A549 (cell line): ENCODE data around the gene MPP2. TPM values are rescaled to one million over a fixed set of nuclear protein-coding genes. Genes with fewer than 3 reads are reported as not detected.

Source experiments
- ATAC-seq, 2 experiments: fragments of 200-7000 bp in 1 of 2; fragments of >200 bp in 1 of 2; cut with Nextera tagmentation in 1 of 2; cut with Tn5 transposase in 1 of 2; 3 replicates each; pipeline versions ENCODE4 v1.8.0 to v1.9.1; 2018 to 2020; ENCODE audit warnings: mild to moderate bottlenecking in 1 of 2, moderate library complexity in 1 of 2
- CTCF ChIA-PET: fragments of 300-600 bp; sonication (Branson Sonifier 250); formaldehyde crosslinking; extraction: SDS; loops from one replicate; lab custom pipeline; 2021; ENCODE audit warnings: antibody characterized with exemption, inconsistent platforms; lab: Yijun Ruan, JAX
- POLR2A ChIA-PET: fragments of 350-600 bp; formaldehyde crosslinking; extraction: SDS; loops from one replicate; lab custom pipeline; 2021; ENCODE audit warnings: antibody characterized with exemption, inconsistent platforms; lab: Yijun Ruan, JAX
- DNase-seq, 2 experiments: peaks; one replicate each; pipeline versions ENCODE4 v3.0.0 to v3.0.0-alpha.2; 2011 to 2016; ENCODE audit warnings: low read depth in 1 of 2, low spot score in 1 of 2
- FAIRE-seq: peaks from 2 replicates; lab custom pipeline; 2011; peaks lifted over from hg19 to GRCh38; lab: Jason Lieb, UNC
- H3K27ac ChIP-seq, 2 experiments: fragments of >200 bp; sonication (Bioruptor Twin); formaldehyde crosslinking; 3 replicates each; pipeline ENCODE4 v1.5.1; 2016 to 2017
- H3K4me1 ChIP-seq: fragments of >200 bp; sonication (Bioruptor Twin); formaldehyde crosslinking; 3 replicates; pipeline ENCODE4 v1.6.1; 2016
- H3K4me2 ChIP-seq: fragments of >200 bp; sonication (Bioruptor Twin); formaldehyde crosslinking; 3 replicates; pipeline ENCODE4 v1.6.1; 2016
- H3K4me3 ChIP-seq: fragments of >200 bp; sonication (Bioruptor Twin); formaldehyde crosslinking; 3 replicates; pipeline ENCODE4 v1.5.1; 2016
- H3K9me3 ChIP-seq: fragments of >200 bp; sonication (Bioruptor Twin); formaldehyde crosslinking; 3 replicates; pipeline ENCODE4 v1.6.1; 2016
- BCL3 ChIP-seq: fragments of >200 bp; sonication (Bioruptor Twin); formaldehyde crosslinking; IDR thresholded peaks from 3 replicates; pipeline ENCODE4 v1.6.1; 2016
- CEBPB ChIP-seq, 2 experiments: fragments of >200 bp in 1 of 2; sonication (Bioruptor Twin) in 1 of 2; formaldehyde crosslinking in 1 of 2; IDR thresholded peaks; 2 replicates each; pipeline ENCODE4 v1.6.1; 2012 to 2016
- CHD2 ChIP-seq: fragments of 150-350 bp; IDR thresholded peaks from 2 replicates; pipeline ENCODE4 v1.6.1; 2014; ENCODE audit warnings: low read length; ENCODE audit not compliant: partially characterized antibody
- EHF ChIP-seq: fragments of 250-450 bp; sonication (Bioruptor Pico); IDR thresholded peaks from 2 replicates; pipeline ENCODE4 v1.5.0; 2020; ENCODE audit warnings: mild to moderate bottlenecking
- ESRRA ChIP-seq: fragments of 150-350 bp; IDR thresholded peaks from 2 replicates; pipeline ENCODE4 v1.6.1; 2014; ENCODE audit warnings: mild to moderate bottlenecking, low read length, borderline replicate concordance
- FOSB ChIP-seq: fragments of 250-450 bp; sonication (Bioruptor Pico); IDR thresholded peaks from 2 replicates; pipeline ENCODE4 v1.5.0; 2020; ENCODE audit warnings: mild to moderate bottlenecking, moderate library complexity
- GATA3 ChIP-seq: IDR thresholded peaks from 2 replicates; pipeline ENCODE4 v1.6.1; 2012; ENCODE audit warnings: borderline replicate concordance
- HDAC2 ChIP-seq: fragments of 200-600 bp; sonication (generic); IDR thresholded peaks from 2 replicates; pipeline ENCODE4 v1.6.1; 2016
- HEYL ChIP-seq: fragments of 250-450 bp; sonication (Bioruptor Pico); IDR thresholded peaks from 2 replicates; pipeline ENCODE4 v1.8.0; 2021; ENCODE audit warnings: mild to moderate bottlenecking, moderate library complexity
- HMGXB4 ChIP-seq: fragments of 250-450 bp; sonication (Bioruptor Pico); IDR thresholded peaks from 2 replicates; pipeline ENCODE4 v1.5.0; 2021; ENCODE audit warnings: mild to moderate bottlenecking, moderate library complexity, borderline replicate concordance
- HOXA7 ChIP-seq: fragments of 250-450 bp; sonication (Bioruptor Pico); IDR thresholded peaks from 2 replicates; pipeline ENCODE4 v1.5.0; 2020; ENCODE audit warnings: mild to moderate bottlenecking, moderate library complexity
- HOXB5 ChIP-seq: fragments of 250-450 bp; sonication (Bioruptor Pico); IDR thresholded peaks from 2 replicates; pipeline ENCODE4 v1.5.0; 2020; ENCODE audit warnings: mild to moderate bottlenecking, moderate library complexity
- KDM5A ChIP-seq: fragments of 200-600 bp; sonication (generic); IDR thresholded peaks from 2 replicates; pipeline ENCODE4 v1.6.1; 2016; ENCODE audit warnings: antibody characterized with exemption, mild to moderate bottlenecking
- MAZ ChIP-seq: fragments of 150-350 bp; IDR thresholded peaks from 2 replicates; pipeline ENCODE4 v1.6.1; 2014; ENCODE audit warnings: antibody characterized with exemption, low read depth, low read length, borderline replicate concordance
- NPAS2 ChIP-seq: fragments of 250-450 bp; sonication (Bioruptor Pico); IDR thresholded peaks from 2 replicates; pipeline ENCODE4 v1.8.0; 2022; ENCODE audit warnings: mild to moderate bottlenecking, moderate library complexity, borderline replicate concordance
- PHF8 ChIP-seq: fragments of 200-600 bp; sonication (generic); IDR thresholded peaks from 2 replicates; pipeline ENCODE4 v1.6.1; 2016; ENCODE audit warnings: low read depth, mild to moderate bottlenecking, antibody characterized with exemption, moderate library complexity, borderline replicate concordance
- POLR2A ChIP-seq: IDR thresholded peaks from 2 replicates; pipeline ENCODE4 v1.6.1; 2012; ENCODE audit warnings: mild to moderate bottlenecking, low read length
- RAD21 ChIP-seq, 2 experiments: fragments of >200 bp in 1 of 2; sonication (Bioruptor Twin) in 1 of 2; formaldehyde crosslinking in 1 of 2; IDR thresholded peaks in 1 of 2; conservative IDR thresholded peaks in 1 of 2; 2 replicates in 1 of 2; 3 replicates in 1 of 2; pipeline ENCODE4 v1.6.1; 2012 to 2018; ENCODE audit warnings: inconsistent platforms in 1 of 2
- RARB ChIP-seq: fragments of 250-450 bp; sonication (Bioruptor Pico); IDR thresholded peaks from 2 replicates; pipeline ENCODE4 v1.8.0; 2021; ENCODE audit warnings: mild to moderate bottlenecking, moderate library complexity
- RFX5 ChIP-seq: fragments of 450-650 bp; IDR thresholded peaks from 2 replicates; pipeline ENCODE4 v1.7.1; 2014; ENCODE audit warnings: antibody characterized with exemption, mild to moderate bottlenecking, moderate library complexity
- TP53 ChIP-seq: fragments of 250-450 bp; sonication (Bioruptor Pico); IDR thresholded peaks from 2 replicates; pipeline ENCODE4 v1.5.0; 2021; ENCODE audit warnings: mild to moderate bottlenecking, moderate library complexity
- ZC3H11A ChIP-seq: fragments of 450-650 bp; IDR thresholded peaks from 2 replicates; pipeline ENCODE4 v1.6.1; 2014; ENCODE audit warnings: antibody characterized with exemption, mild to moderate bottlenecking
- ZFP36 ChIP-seq: fragments of 450-650 bp; IDR thresholded peaks from 2 replicates; pipeline ENCODE4 v1.6.1; 2014; ENCODE audit warnings: borderline replicate concordance; ENCODE audit not compliant: partially characterized antibody
- ZNF302 ChIP-seq: fragments of 250-450 bp; sonication (Bioruptor Pico); IDR thresholded peaks from 2 replicates; pipeline ENCODE4 v1.9.0; 2021; ENCODE audit warnings: inconsistent platforms, mild to moderate bottlenecking, moderate library complexity
- ZSCAN20 ChIP-seq: fragments of 250-450 bp; sonication (Bioruptor Pico); IDR thresholded peaks from 2 replicates; pipeline ENCODE4 v1.8.0; 2022; ENCODE audit warnings: mild to moderate bottlenecking, moderate library complexity
- WGBS: methylation state at CpG from one replicate; pipeline ENCODE4 v1.1.6; 2017; ENCODE audit errors: missing lambda C conversion rate; 5-methylcytosine and 5-hydroxymethylcytosine counted together
- polyA plus RNA-seq, 4 experiments: library from polyadenylated mRNA; depleted of rRNA in 3 of 4; stranded (reverse); fragments of >200 nt; fragmentation: RNase III in 1 of 4; extraction: RNeasy Plus Mini Kit Qiagen cat#74134 plus additional on column Dnase treatment in 1 of 4; gene quantifications; 2 replicates in 3 of 4; 3 replicates in 1 of 4; pipeline ENCODE4 v1.2.3, GENCODE V29; 2011 to 2017
- TF ChIP-seq, protein P1 (sequence below): fragments of 200-600 bp; sonication (generic); IDR thresholded peaks from 2 replicates; pipeline ENCODE4 v1.6.1; 2016; ENCODE audit warnings: antibody characterized with exemption, mild to moderate bottlenecking, moderate library complexity
- TF ChIP-seq, protein P2 (sequence below): fragments of >200 bp; sonication (Bioruptor Twin); formaldehyde crosslinking; IDR thresholded peaks from 3 replicates; pipeline ENCODE4 v1.5.1; 2016

Gene MPP2
- polyA plus RNA-seq, 2 of the 4 experiments (the other 2 are of a cell fraction): 3.8 to 4.2 TPM

DNA sequence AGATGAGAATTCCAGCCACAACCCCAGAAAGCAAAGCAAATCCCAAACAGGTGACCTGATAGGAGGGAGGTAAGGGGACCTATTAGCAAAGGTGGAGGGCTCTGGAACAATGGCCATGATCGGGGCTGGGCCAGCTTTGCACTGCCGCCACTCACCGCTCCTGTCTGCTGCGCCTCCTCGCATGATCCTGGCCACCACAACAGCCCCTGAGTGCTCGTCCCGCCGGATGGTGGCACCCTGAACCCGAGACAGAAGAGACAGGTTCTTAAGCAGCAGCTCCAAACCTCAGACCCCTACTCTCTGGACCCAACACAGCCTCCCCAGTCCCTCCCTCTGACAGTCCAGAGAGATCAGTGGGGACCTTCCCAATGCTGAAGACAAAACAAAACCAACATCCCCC is 79.7 kb downstream of the MPP2 start:
- FAIRE-seq: no peak
- whole genome bisulfite sequencing: 96% methylated on average over 9 of the region's 9 CpGs
- H3K4me1 ChIP-seq: peaks cover 13% of the 10 kb centered on the region
- no peaks in the 10 kb centered on the region for H3K9me3 ChIP-seq
- H3K27ac ChIP-seq: no peak overlapping the region
- ChIA-PET POLR2A (no interaction called here), CTCF (interaction anchor here (1.0 to 5.9 kb wide), 6 partner anchors 11 to 67 kb away, joined by 3 to 31 read pairs (median 8); partner anchors contain the start of gene CD300LG)
- H3K4me2 ChIP-seq: no peak overlapping the region
- no peak for TF ChIP-seq RARB (CRISPR knock-in tag)
- no peak for TF ChIP-seq NPAS2
- no peak for TF ChIP-seq HDAC2
- no peak for TF ChIP-seq ZC3H11A
- TF ChIP-seq, protein P1, sequence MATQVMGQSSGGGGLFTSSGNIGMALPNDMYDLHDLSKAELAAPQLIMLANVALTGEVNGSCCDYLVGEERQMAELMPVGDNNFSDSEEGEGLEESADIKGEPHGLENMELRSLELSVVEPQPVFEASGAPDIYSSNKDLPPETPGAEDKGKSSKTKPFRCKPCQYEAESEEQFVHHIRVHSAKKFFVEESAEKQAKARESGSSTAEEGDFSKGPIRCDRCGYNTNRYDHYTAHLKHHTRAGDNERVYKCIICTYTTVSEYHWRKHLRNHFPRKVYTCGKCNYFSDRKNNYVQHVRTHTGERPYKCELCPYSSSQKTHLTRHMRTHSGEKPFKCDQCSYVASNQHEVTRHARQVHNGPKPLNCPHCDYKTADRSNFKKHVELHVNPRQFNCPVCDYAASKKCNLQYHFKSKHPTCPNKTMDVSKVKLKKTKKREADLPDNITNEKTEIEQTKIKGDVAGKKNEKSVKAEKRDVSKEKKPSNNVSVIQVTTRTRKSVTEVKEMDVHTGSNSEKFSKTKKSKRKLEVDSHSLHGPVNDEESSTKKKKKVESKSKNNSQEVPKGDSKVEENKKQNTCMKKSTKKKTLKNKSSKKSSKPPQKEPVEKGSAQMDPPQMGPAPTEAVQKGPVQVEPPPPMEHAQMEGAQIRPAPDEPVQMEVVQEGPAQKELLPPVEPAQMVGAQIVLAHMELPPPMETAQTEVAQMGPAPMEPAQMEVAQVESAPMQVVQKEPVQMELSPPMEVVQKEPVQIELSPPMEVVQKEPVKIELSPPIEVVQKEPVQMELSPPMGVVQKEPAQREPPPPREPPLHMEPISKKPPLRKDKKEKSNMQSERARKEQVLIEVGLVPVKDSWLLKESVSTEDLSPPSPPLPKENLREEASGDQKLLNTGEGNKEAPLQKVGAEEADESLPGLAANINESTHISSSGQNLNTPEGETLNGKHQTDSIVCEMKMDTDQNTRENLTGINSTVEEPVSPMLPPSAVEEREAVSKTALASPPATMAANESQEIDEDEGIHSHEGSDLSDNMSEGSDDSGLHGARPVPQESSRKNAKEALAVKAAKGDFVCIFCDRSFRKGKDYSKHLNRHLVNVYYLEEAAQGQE: no peak
- TF ChIP-seq HEYL (CRISPR knock-in tag): no peak
- TF ChIP-seq HOXA7 (CRISPR knock-in tag): no peak
- TF ChIP-seq ESRRA: no peak
- TF ChIP-seq, protein P2, sequence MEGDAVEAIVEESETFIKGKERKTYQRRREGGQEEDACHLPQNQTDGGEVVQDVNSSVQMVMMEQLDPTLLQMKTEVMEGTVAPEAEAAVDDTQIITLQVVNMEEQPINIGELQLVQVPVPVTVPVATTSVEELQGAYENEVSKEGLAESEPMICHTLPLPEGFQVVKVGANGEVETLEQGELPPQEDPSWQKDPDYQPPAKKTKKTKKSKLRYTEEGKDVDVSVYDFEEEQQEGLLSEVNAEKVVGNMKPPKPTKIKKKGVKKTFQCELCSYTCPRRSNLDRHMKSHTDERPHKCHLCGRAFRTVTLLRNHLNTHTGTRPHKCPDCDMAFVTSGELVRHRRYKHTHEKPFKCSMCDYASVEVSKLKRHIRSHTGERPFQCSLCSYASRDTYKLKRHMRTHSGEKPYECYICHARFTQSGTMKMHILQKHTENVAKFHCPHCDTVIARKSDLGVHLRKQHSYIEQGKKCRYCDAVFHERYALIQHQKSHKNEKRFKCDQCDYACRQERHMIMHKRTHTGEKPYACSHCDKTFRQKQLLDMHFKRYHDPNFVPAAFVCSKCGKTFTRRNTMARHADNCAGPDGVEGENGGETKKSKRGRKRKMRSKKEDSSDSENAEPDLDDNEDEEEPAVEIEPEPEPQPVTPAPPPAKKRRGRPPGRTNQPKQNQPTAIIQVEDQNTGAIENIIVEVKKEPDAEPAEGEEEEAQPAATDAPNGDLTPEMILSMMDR: no peak
- TF ChIP-seq KDM5A: no peak
- no peak for TF ChIP-seq PHF8
- no peak for TF ChIP-seq EHF (CRISPR knock-in tag)
- no peak for TF ChIP-seq ZFP36
- TF ChIP-seq CHD2: no peak
- no peak overlapping the region for H3K4me3 ChIP-seq
- ATAC-seq: no peak
- no peak for DNase-seq

DNA sequence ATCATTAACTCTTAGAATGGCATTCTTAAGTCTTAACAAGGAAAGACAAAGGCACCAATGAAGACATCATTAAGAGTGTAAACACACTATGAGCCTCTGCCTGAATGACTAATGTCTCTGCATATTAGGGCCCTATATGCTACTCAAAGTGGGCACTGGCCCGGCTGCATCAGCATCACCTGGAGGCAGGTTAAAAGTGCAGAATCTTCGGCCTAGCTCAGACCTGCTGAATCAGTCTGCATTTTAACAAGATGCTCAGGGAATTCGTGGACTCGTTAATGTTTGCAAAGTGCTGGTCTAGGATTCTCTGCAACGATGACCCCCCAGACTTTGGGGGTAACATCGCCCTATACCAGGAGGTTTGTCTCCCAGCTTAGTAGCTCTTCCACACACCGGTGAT is 81.1 kb downstream of the MPP2 start:
- CTCF ChIA-PET: interaction anchor here (0.6 to 3.0 kb wide), 7 partner anchors 13 to 607 kb away, joined by 3 to 10 read pairs (median 3); partner anchors contain the start of gene CD300LG
- FAIRE-seq: no peak
- TF ChIP-seq GATA3: no peak
- TF ChIP-seq CEBPB (IDR thresholded peaks at IDR 0.05): no peak
- TF ChIP-seq POLR2A: no peak
- no peak for TF ChIP-seq RFX5
- TF ChIP-seq ZSCAN20 (CRISPR knock-in tag): no peak
- no peak for TF ChIP-seq BCL3
- TF ChIP-seq ZNF302 (CRISPR knock-in tag): no peak
- no peak for TF ChIP-seq HOXB5 (CRISPR knock-in tag)
- TF ChIP-seq, protein P2: no peak
- no peak for TF ChIP-seq FOSB (CRISPR knock-in tag)
- no peak for TF ChIP-seq RAD21 (conservative IDR thresholded peaks at IDR 0.05 in 1 of 2, IDR thresholded peaks at IDR 0.05 in 1 of 2)
- no peak for TF ChIP-seq MAZ
- no peak for TF ChIP-seq TP53 (CRISPR knock-in tag)
- TF ChIP-seq HMGXB4 (CRISPR knock-in tag): no peak

More for the DNA sequence above, 81.1 kb downstream of the MPP2 start:
- ATAC-seq: no peak
- H3K4me1 ChIP-seq: peaks cover 2% of the 10 kb centered on the region; the same call in 1 of the 3 replicates
- WGBS: 85% methylated on average over 7 of the region's 7 CpGs
- no peak overlapping the region for H3K27ac ChIP-seq
- POLR2A ChIA-PET: no interaction called here
- no peak overlapping the region for H3K4me2 ChIP-seq
- H3K9me3 ChIP-seq: no peaks in the 10 kb centered on the region
- H3K4me3 ChIP-seq: no peak overlapping the region
- no peak for DNase-seq
